Measurements from ENCODE around the gene TFF2.

Gene TFF2

DNA sequence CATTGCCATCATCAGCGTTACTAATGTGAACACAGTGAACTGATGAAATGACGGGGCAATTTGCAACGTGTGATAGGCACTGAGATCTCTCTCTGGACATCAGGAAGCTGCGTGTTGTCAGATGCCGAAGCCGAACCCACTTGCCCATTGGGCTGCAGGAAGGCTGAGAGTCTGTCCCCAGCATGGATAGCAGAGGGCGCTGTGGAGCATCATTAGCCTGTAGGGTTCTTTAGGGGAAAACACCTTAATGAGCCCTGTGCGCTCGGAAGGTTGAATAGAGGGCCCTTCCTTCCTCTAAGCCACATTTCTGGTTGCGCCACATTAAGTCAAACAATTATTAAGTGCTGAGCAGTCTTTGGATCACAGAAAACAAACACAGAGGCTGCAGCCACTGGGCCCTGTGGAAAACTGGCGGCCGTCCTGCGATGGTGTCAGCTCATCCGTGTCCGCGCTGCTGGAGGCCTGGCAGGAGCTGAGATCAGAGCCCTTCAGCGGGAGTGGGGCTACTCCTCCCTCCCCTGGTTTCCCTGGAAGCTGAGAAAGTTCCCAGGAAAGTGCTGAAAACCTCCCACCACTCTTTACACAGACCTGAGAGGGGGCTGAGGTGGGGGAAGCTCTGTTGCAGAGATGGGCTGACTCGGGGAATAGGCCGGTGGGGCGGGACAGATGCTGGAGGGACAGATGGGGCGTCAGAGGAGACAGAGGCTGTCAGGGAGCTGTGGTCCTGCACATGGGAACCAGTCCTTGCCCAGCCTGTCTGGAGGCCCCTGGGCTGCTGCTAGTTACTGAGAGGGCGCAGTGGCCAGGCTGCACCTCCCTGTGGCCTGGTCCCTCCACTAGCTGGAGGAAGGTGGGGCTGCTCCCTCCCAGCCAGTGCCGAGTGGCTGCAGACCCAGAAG lies 12.7 kb downstream of the TFF2 start:
- H3K4me3 ChIP-seq (ENCODE audit: low read depth, low read length): no peak overlapping the region
- TF ChIP-seq, protein P1, sequence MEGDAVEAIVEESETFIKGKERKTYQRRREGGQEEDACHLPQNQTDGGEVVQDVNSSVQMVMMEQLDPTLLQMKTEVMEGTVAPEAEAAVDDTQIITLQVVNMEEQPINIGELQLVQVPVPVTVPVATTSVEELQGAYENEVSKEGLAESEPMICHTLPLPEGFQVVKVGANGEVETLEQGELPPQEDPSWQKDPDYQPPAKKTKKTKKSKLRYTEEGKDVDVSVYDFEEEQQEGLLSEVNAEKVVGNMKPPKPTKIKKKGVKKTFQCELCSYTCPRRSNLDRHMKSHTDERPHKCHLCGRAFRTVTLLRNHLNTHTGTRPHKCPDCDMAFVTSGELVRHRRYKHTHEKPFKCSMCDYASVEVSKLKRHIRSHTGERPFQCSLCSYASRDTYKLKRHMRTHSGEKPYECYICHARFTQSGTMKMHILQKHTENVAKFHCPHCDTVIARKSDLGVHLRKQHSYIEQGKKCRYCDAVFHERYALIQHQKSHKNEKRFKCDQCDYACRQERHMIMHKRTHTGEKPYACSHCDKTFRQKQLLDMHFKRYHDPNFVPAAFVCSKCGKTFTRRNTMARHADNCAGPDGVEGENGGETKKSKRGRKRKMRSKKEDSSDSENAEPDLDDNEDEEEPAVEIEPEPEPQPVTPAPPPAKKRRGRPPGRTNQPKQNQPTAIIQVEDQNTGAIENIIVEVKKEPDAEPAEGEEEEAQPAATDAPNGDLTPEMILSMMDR (IDR thresholded peaks at IDR 0.05; ENCODE audit: low read depth, low read length): peak; percentile 13; the same call in 1 of the 2 replicates

DNA sequence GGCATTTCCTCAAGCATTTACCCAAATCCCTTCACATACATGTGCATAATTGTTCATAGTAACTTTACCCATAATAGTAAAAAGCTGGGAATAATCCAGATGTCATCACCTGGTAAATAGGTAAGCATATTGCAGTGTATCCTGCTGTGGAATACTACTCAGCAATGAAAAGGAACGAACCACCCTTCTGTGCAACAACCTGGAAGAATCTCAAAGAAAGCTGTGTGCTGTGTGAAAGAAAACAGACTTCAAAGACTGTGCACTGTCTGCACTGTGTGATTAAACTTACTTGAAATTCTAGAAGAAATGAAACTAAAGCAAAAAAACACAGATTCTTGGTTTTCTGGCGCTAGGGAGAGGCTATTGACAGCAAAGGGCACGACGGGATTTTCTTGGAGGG lies 13.5 kb downstream of the TFF2 start:
- no peak overlapping the region for H3K4me3 ChIP-seq (ENCODE audit: low read depth, low read length)

DNA sequence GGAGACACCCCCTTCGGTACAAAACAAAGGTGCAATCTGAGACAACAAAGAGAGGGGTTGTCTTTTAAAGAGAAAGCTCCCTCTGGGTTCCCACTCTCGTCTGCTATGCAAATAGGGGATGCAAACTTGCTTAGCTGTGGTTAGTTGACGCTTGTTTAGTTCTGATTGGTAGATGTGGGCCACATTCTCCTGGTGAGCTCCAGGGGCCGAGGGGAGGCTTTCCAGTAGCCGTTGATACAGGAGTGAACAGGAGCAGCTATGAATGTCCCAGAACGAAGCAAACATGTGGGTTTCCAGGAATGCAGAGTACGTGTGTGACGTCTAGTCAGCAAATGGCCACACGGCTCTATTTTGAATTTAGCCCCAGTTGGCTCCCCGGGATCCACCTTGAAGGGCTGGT lies 14.7 kb downstream of the TFF2 start:
- TF ChIP-seq, protein P1 (IDR thresholded peaks at IDR 0.05; ENCODE audit: low read depth, low read length): no peak
- no peak overlapping the region for H3K4me3 ChIP-seq (ENCODE audit: low read depth, low read length)

More for the DNA sequence above, 13.5 kb downstream of the TFF2 start:
- TF ChIP-seq, protein P1 (IDR thresholded peaks at IDR 0.05; ENCODE audit: low read depth, low read length): no peak

DNA sequence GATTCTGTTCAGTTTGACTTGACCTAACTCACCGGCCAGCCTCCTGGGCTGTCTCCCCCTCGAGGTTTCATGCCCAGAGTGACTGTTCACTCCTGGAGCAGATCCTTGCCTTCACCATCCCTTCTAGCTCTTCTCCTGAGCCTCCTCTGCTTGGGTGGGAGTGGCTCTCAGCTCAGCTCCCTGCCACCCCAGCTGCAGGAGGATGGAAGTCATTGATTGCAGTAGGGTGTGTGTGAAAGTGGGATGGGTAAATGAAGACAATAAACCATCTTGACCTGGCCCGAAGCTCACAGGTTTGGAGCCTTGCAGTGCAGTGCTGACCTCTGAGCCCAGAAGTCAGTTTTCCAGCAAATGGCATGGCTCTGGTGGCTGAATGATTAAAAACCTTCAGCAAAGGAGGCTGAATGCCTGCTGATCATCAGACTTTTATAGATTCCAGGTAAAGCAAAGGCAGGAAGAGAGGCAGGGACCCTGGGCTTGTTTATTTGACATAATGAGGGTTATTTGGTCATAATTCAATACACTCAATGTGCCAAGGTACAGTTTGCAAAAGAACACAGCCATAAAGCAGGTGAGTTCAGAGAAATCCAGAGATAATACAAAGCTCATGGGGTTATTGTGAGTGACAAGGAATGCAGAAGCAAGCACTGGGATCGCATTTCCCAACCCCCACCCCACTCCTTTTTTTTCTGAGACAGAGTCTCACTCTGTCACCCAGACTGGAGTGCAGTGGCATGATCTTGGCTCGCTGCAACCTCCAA lies 18.1 kb downstream of the TFF2 start:
- H3K4me3 ChIP-seq (ENCODE audit: low read depth, low read length): no peak overlapping the region
- TF ChIP-seq, protein P1 (IDR thresholded peaks at IDR 0.05; ENCODE audit: low read depth, low read length): no peak

DNA sequence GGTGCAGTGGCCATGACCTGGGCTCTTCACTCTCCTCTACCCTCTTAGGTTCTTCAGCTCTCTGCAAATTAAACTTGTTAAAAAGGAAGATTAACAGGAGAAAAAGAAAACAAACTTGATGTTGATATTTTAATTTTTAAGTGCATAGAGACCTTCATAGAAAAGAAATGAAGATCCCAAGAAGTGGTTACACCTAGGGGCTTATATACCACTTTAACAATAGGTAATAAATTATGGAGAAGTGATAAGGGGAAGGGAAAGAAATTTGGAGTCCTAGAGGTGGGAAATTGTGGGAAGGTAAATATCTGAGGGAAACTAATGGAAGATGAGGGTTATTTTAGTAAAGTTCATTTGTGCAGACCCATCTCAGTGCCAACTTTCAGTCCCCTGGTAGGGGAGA lies 19.1 kb downstream of the TFF2 start:
- H3K4me3 ChIP-seq (ENCODE audit: low read depth, low read length): no peak overlapping the region
- TF ChIP-seq, protein P1 (IDR thresholded peaks at IDR 0.05; ENCODE audit: low read depth, low read length): no peak

DNA sequence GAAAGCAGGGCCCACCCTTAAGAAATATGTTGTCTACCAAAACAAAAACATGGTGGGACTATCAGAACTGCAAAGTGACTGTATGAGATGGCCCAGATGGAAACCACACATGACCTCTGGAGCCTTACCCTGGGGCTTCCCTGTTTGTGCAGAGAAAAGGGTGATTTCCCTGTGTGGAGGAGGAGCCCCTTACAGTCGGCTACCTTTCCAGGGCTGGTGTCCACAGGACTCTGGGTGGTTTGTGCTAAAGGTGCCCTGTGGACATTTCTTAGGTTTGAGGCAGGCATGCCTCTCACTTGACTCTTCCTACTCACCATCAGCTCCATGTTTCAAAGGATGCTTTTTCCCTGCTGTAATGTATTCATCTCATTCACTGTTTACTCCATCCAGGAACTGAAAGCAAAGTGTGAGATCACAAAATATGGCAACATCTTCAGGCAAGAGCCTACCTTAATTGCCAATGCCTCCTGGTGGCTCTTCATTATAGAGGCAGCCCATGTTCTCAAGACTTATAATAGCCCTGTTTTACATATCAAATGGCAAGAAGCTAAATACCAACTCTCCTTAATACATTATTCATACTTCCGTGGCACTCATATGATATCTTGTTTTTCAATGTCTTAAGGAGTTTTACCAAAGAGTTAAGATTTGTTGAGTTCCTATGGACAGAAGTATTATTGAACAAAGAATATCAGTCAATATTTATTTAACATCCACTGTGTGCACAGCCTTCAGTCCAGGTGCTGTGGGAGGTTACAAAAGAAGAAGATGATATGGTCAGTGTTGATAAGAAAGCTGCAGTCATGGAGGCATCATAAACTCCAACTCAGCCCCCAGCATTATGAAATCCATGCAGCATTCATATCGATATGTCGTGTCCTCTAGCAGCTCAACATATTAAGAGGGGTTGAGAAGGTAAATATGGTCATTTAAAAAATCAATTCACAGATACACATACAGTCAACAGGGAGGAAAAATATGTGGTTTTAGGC lies 20.1 kb downstream of the TFF2 start:
- TF ChIP-seq, protein P1 (IDR thresholded peaks at IDR 0.05; ENCODE audit: low read depth, low read length): no peak
- no peak overlapping the region for H3K4me3 ChIP-seq (ENCODE audit: low read depth, low read length)

Measured in WI38 (cell line).